Measurements from ENCODE around the gene CDC42BPA. TPM values are rescaled to one million over a fixed set of nuclear protein-coding genes. Genes with fewer than 3 reads are reported as not detected.

Gene CDC42BPA
- total RNA-seq, 2 experiments from 2014 or later = 0.32 to 0.89 TPM

- H3K27me3 Mint-ChIP-seq (ENCODE audit: low read depth) = peaks cover 15% of the 10 kb centered on the region
- CTCF ChIA-PET = no interaction called here
- no peak for DNase-seq
- H3K4me3 Mint-ChIP-seq = no peak overlapping the region
- H3K9me3 Mint-ChIP-seq (ENCODE audit: insufficient read depth) = no peaks in the 10 kb centered on the region
- H3K27ac Mint-ChIP-seq = no peak overlapping the region
- no peaks in the 10 kb centered on the region for H3K36me3 Mint-ChIP-seq (ENCODE audit: low read depth)
- no peak for ATAC-seq
- POLR2A ChIA-PET = no interaction called here
- H3K4me1 Mint-ChIP-seq (ENCODE audit: low read depth) = no peaks in the 10 kb centered on the region
Observed at GRCh38 chr1:227042292-227042691, 276.0 kb downstream of the CDC42BPA start.

- no peaks in the 10 kb centered on the region for H3K36me3 Mint-ChIP-seq (ENCODE audit: low read depth)
- ChIA-PET CTCF (no interaction called here), POLR2A (no interaction called here)
- H3K4me1 Mint-ChIP-seq (ENCODE audit: low read depth) = no peaks in the 10 kb centered on the region
- H3K4me3 Mint-ChIP-seq = no peak overlapping the region
- no peak overlapping the region for H3K27ac Mint-ChIP-seq
- H3K9me3 Mint-ChIP-seq (ENCODE audit: insufficient read depth) = no peaks in the 10 kb centered on the region
- H3K27me3 Mint-ChIP-seq (ENCODE audit: low read depth) = peaks cover 7% of the 10 kb centered on the region
- ATAC-seq (no peak), DNase-seq (no peak)
Observed at GRCh38 chr1:227038401-227038800, 279.9 kb downstream of the CDC42BPA start.

- Mint-ChIP-seq H3K9me3 (ENCODE audit: insufficient read depth) (no peaks in the 10 kb centered on the region), H3K4me1 (ENCODE audit: low read depth) (no peaks in the 10 kb centered on the region), H3K4me3 (no peak overlapping the region), H3K36me3 (ENCODE audit: low read depth) (no peaks in the 10 kb centered on the region), H3K27ac (no peak overlapping the region), H3K27me3 (ENCODE audit: low read depth) (peaks cover 7% of the 10 kb centered on the region)
- DNase-seq (no peak), ATAC-seq (no peak)
- ChIA-PET POLR2A (no interaction called here), CTCF (no interaction called here)
Observed at GRCh38 chr1:227037121-227037520, 281.2 kb downstream of the CDC42BPA start.

- Mint-ChIP-seq H3K9me3 (ENCODE audit: insufficient read depth) (no peaks in the 10 kb centered on the region), H3K36me3 (ENCODE audit: low read depth) (no peaks in the 10 kb centered on the region), H3K4me1 (ENCODE audit: low read depth) (no peaks in the 10 kb centered on the region), H3K27ac (no peak overlapping the region), H3K4me3 (no peak overlapping the region), H3K27me3 (ENCODE audit: low read depth) (peaks cover 4% of the 10 kb centered on the region)
- no peak for ATAC-seq
- CTCF ChIA-PET = no interaction called here
- DNase-seq = no peak
- POLR2A ChIA-PET = no interaction called here
Observed at GRCh38 chr1:227035316-227035715, 283.0 kb downstream of the CDC42BPA start.

DNA sequence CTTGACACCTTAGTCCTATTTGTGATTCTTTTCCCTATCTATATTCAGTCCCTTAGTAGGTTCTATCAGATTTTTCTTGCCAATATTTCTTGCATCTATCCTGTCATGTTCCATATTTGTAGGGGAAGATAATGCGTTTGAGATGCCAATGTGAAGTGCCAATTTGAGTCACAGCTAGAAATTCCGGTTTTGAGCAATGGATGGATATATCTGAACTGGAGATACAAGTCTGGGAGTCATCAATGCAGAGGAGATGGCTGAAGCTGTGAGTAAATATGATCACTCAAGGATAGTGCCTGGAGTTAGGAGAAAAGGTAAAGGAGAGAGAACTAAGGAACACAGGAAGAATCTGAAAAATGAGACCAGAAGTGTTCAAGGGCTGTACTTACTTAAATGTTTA, 284.4 kb downstream of the CDC42BPA start:
- no peaks in the 10 kb centered on the region for H3K4me1 Mint-ChIP-seq (ENCODE audit: low read depth)
- ChIA-PET POLR2A (no interaction called here), CTCF (no interaction called here)
- H3K27me3 Mint-ChIP-seq (ENCODE audit: low read depth) = peaks cover 4% of the 10 kb centered on the region
- H3K27ac Mint-ChIP-seq = no peak overlapping the region
- H3K36me3 Mint-ChIP-seq (ENCODE audit: low read depth) = no peaks in the 10 kb centered on the region
- H3K9me3 Mint-ChIP-seq (ENCODE audit: insufficient read depth) = no peaks in the 10 kb centered on the region
- H3K4me3 Mint-ChIP-seq = no peak overlapping the region
- no peak for ATAC-seq
- no peak for DNase-seq

DNA sequence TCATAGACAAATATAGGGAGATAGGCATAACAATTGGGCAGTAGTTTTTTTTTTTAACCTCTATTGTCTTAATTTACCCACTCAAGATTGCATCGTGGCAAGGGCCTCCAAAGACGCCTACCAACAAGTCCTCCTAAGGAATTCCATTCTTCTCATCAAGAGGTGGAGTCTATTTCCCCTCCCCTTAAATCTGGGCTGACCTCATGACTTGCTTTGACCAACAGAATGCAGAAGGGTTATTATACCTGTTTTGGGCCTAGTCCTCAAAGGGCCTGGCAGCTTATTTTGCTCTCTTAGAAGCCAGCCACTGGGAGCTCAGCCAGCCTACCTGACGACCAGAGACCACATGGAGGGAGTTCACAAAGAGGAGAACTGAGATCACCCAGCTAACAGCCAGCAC, 285.9 kb downstream of the CDC42BPA start:
- Mint-ChIP-seq H3K4me3 (no peak overlapping the region), H3K4me1 (ENCODE audit: low read depth) (no peaks in the 10 kb centered on the region), H3K9me3 (ENCODE audit: insufficient read depth) (no peaks in the 10 kb centered on the region), H3K27ac (no peak overlapping the region), H3K27me3 (ENCODE audit: low read depth) (no peaks in the 10 kb centered on the region), H3K36me3 (ENCODE audit: low read depth) (no peaks in the 10 kb centered on the region)
- ChIA-PET CTCF (no interaction called here), POLR2A (no interaction called here)
- no peak for ATAC-seq
- DNase-seq = no peak

GRCh38 chr1:227016990-227017389, 301.3 kb downstream of the CDC42BPA start:
- Mint-ChIP-seq H3K9me3 (ENCODE audit: insufficient read depth) (no peaks in the 10 kb centered on the region), H3K27ac (no peak overlapping the region), H3K27me3 (ENCODE audit: low read depth) (peaks cover 5% of the 10 kb centered on the region), H3K4me3 (no peak overlapping the region), H3K4me1 (ENCODE audit: low read depth) (no peaks in the 10 kb centered on the region), H3K36me3 (ENCODE audit: low read depth) (no peaks in the 10 kb centered on the region)
- POLR2A ChIA-PET = no interaction called here
- ATAC-seq (no peak), DNase-seq (no peak)
- CTCF ChIA-PET = no interaction called here

DNA sequence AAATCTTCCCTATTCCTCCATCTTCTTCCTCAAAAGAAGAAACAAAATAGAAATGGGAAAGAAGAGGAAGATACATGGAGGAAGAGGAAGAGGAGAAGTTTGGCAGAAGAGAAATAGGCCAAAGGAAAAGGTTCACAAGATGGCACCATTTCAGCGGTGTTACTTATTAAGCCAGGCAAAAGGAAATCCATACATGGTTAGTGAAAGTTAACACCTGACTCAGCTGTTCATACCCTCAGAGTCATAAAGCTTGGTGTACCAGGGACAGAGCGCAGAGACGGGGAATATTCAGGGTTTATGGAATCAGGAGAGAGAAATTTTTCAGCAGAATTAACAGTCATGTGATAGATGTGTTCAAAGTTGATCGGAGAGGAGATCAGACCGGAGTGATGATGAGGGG, 307.6 kb downstream of the CDC42BPA start:
- POLR2A ChIA-PET = no interaction called here
- no peaks in the 10 kb centered on the region for H3K4me1 Mint-ChIP-seq (ENCODE audit: low read depth)
- H3K27ac Mint-ChIP-seq = no peak overlapping the region
- peaks cover 6% of the 10 kb centered on the region for H3K27me3 Mint-ChIP-seq (ENCODE audit: low read depth)
- H3K9me3 Mint-ChIP-seq (ENCODE audit: insufficient read depth) = no peaks in the 10 kb centered on the region
- ATAC-seq (no peak), DNase-seq (no peak)
- CTCF ChIA-PET = interaction anchor here (0.7 to 0.9 kb wide), 2 partner anchors 461 to 532 kb away, joined by 3 read pairs; no protein-coding TSS in a partner anchor
- H3K36me3 Mint-ChIP-seq (ENCODE audit: low read depth) = no peaks in the 10 kb centered on the region
- H3K4me3 Mint-ChIP-seq = no peak overlapping the region

GRCh38 chr1:227009937-227010336, 308.4 kb downstream of the CDC42BPA start:
- Mint-ChIP-seq H3K4me1 (ENCODE audit: low read depth) (no peaks in the 10 kb centered on the region), H3K9me3 (ENCODE audit: insufficient read depth) (no peaks in the 10 kb centered on the region), H3K36me3 (ENCODE audit: low read depth) (no peaks in the 10 kb centered on the region), H3K27me3 (ENCODE audit: low read depth) (peaks cover 5% of the 10 kb centered on the region), H3K4me3 (no peak overlapping the region), H3K27ac (no peak overlapping the region)
- no peak for DNase-seq
- ATAC-seq = no peak
- POLR2A ChIA-PET = no interaction called here
- CTCF ChIA-PET = interaction anchor here (0.9 kb wide), 1 partner anchor 460 kb away, joined by 3 read pairs; no protein-coding TSS in a partner anchor

- Mint-ChIP-seq H3K9me3 (ENCODE audit: insufficient read depth) (no peaks in the 10 kb centered on the region), H3K27me3 (ENCODE audit: low read depth) (peaks cover 5% of the 10 kb centered on the region), H3K36me3 (ENCODE audit: low read depth) (no peaks in the 10 kb centered on the region), H3K4me3 (no peak overlapping the region), H3K27ac (no peak overlapping the region), H3K4me1 (ENCODE audit: low read depth) (no peaks in the 10 kb centered on the region)
- DNase-seq (no peak), ATAC-seq (no peak)
- POLR2A ChIA-PET = interaction anchor here (0.7 kb wide), 1 partner anchor 264 kb away, joined by 3 read pairs; no protein-coding TSS in a partner anchor
- CTCF ChIA-PET = no interaction called here
Observed at GRCh38 chr1:227006226-227006796, 312.0 kb downstream of the CDC42BPA start.

DNA sequence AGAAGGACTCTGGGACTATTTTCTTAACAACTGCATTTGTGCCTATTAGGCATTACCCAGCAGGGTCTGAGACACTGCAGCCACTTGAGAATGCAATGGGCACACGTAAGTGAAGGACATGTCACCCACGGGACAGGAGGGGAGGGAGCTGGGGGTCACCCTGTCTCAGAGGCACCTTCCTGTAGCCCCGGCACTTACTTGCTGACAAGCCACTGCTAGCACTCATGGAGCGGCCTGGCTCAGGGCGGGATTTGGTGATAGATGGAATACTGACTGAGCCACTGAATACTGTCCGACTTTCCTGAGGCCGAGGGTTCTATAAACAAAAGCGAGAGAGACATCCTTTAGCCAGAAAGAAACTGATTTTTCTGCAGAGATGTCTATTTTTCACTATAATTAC, 313.5 kb downstream of the CDC42BPA start:
- Mint-ChIP-seq H3K27me3 (ENCODE audit: low read depth) (no peaks in the 10 kb centered on the region), H3K27ac (no peak overlapping the region), H3K9me3 (ENCODE audit: insufficient read depth) (no peaks in the 10 kb centered on the region), H3K4me3 (no peak overlapping the region), H3K4me1 (ENCODE audit: low read depth) (no peaks in the 10 kb centered on the region), H3K36me3 (ENCODE audit: low read depth) (no peaks in the 10 kb centered on the region)
- ATAC-seq (no peak), DNase-seq (no peak)
- ChIA-PET POLR2A (no interaction called here), CTCF (no interaction called here)

- H3K27ac Mint-ChIP-seq = no peak overlapping the region
- ChIA-PET POLR2A (no interaction called here), CTCF (no interaction called here)
- H3K27me3 Mint-ChIP-seq (ENCODE audit: low read depth) = no peaks in the 10 kb centered on the region
- DNase-seq (no peak), ATAC-seq (no peak)
- no peaks in the 10 kb centered on the region for H3K9me3 Mint-ChIP-seq (ENCODE audit: insufficient read depth)
- H3K4me1 Mint-ChIP-seq (ENCODE audit: low read depth) = no peaks in the 10 kb centered on the region
- no peak overlapping the region for H3K4me3 Mint-ChIP-seq
- H3K36me3 Mint-ChIP-seq (ENCODE audit: low read depth) = no peaks in the 10 kb centered on the region
Observed at GRCh38 chr1:227003165-227003564, 315.1 kb downstream of the CDC42BPA start.

DNA sequence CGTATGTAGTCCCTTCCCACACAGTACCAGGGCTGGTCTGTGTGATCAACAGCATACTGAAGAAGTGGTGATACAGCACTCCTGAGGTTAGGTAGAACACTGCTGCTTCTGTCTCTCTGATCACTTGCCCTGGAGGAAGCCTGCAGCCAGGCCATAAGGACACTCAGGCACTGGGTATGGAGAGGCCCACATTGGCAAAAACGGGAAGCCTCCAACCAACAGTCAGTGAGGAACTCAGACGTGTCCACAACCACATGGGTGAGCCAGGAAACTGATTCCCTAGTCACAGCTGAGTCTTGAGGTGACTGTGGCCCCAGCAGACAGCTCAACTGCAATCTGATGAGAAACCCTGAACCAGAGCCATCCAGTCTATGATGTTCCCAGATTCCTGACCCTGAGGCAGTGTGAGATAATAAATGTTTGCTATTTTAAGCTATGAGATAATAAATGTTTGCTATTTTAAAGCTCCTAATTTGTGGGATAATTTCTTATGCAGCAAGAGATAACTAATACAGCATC, 315.7 kb downstream of the CDC42BPA start:
- no peak overlapping the region for H3K27ac Mint-ChIP-seq
- ATAC-seq = no peak

More for the DNA sequence above, 315.7 kb downstream of the CDC42BPA start:
- Mint-ChIP-seq H3K36me3 (ENCODE audit: low read depth) (no peaks in the 10 kb centered on the region), H3K27me3 (ENCODE audit: low read depth) (peaks cover 3% of the 10 kb centered on the region), H3K9me3 (ENCODE audit: insufficient read depth) (no peaks in the 10 kb centered on the region), H3K4me1 (ENCODE audit: low read depth) (no peaks in the 10 kb centered on the region), H3K4me3 (no peak overlapping the region)
- DNase-seq = no peak
- ChIA-PET POLR2A (no interaction called here), CTCF (no interaction called here)

All from activated CD8-positive, alpha-beta T cell treated with anti-CD3 and anti-CD28 coated beads, Interleukin-2, amount 10 ng/mL, durations not matched to agents 7 days and 5 days (primary cell).